Measurements from ENCODE around the gene SERINC4.
A peak's percentile ranks its signal among the peaks of the same experiment; 100 is the strongest.
"Not testable (repeated sequence)": the region's sequence is repeated elsewhere in the genome, so short reads cannot be mapped to it uniquely, and the experiment has no call there.

The SERINC4 gene

GRCh38 chr15:43748376-43748775, 51.6 kb downstream of the SERINC4 start:
- DNase-seq = no peak

GRCh38 chr15:43746903-43747309, 53.1 kb downstream of the SERINC4 start:
- DNase-seq = not testable (repeated sequence)

- peak; percentile 86 for DNase-seq
These were observed 53.6 kb downstream of the SERINC4 start, which contains the start of gene PDIA3 for GRCh38 chr15:43746245-43746902. TSS of gene PDIA3 (plus strand) at chr15:43746438. CDS start at chr15:43746540, 102 bp downstream.

All from activated CD8-positive, alpha-beta memory T cell treated with anti-CD3 and anti-CD28 coated beads, Interleukin-2, amount 50 U/mL, for 4 hours (primary cell).